Activated CD4-positive, CD25-positive, alpha-beta regulatory T cell (primary cell): Measurements from ENCODE around the gene COL15A1.

Experiments
- DNase-seq, 4 experiments: peaks; one replicate each; lab custom pipeline; 2025; lab: John Stamatoyannopoulos, UW

COL15A1 gene

DNA sequence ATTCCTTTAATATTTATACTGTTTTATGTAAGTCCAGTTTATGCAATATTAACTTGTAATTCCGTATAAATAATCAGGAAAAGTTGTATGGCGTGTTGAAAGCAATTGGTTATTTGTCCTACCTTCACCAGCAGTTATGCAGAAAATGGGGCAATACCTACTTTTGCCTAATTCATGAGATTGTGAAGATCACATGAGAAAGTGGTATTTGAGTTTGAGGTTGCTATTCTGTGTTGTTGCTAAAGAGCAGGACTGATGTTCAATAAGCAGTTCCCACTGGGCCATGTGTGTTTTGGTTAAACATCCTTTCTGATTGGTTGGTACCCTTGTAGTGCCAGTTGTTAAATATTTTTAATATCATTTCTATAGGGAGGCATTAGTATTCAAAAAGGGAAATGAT, 164.4 kb downstream of the COL15A1 start:
- no peak for DNase-seq

GRCh38 chr9:99109522-99109921, 165.8 kb downstream of the COL15A1 start:
- no peak for DNase-seq

DNA sequence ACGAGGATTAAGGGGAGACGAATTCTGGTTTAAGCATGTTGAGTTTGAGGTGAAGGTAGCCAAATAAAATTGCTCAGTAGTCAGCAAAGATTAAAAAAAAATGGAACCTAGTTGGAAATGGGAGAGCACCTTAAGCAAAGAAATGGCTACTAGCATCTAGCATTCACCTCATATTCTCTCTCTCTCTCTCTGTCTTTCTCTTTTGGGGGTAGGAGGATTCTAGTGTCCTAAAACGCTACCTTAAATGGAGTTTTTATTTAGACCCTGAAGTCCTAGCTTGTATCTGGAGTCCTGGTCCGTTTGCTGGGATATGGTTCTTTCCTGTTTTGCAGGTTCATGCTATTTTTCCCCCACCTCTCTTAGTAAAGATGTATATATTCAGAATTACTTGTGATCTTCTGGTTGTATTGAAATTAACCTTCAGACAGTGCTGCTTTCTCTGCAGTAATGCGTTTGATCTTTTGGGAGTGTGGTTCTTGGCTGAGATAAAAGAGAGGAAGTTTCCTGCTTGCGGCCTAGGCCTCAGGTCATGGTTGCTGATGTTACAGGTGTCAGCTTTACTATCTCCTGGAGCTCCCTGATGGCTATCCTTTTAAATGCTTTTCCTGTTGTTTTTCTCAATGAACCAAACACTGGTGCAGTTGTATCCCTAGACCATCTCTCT, 169.2 kb downstream of the COL15A1 start:
- DNase-seq: no peak

DNA sequence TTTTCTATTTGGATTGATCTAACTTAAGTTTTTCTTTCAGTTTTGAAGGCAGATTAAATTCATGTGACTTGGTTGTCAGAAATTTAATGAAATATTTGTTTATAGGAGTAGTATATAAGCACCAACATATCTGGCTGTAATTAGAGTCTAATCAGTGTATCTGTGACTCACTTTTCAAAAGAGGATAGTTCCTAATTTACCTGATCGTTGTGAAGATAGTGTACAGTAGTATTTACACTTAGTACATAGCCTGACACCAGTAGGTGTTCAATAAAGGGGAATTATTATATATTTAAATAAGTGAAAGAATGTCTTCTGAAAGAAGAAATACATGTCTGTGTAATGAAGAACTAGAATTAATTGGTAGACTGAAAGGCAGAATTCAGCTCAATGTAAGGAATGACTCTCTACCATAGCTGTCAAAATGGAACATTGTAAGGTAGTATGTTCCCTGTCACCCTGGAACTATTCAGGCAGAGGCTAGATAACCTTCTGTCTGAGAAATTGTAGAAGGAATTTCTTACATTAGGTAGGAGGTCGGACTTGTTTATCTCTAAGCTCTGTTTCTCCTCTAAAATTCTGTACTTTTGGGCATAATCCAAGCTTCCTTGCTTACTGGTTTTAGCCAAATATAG, 169.8 kb downstream of the COL15A1 start:
- DNase-seq: no peak

GRCh38 chr9:99114049-99114440, 170.3 kb downstream of the COL15A1 start:
- DNase-seq: no peak

- no peak for DNase-seq
Measured at GRCh38 chr9:99114846-99115500, 171.3 kb downstream of the COL15A1 start.

DNA sequence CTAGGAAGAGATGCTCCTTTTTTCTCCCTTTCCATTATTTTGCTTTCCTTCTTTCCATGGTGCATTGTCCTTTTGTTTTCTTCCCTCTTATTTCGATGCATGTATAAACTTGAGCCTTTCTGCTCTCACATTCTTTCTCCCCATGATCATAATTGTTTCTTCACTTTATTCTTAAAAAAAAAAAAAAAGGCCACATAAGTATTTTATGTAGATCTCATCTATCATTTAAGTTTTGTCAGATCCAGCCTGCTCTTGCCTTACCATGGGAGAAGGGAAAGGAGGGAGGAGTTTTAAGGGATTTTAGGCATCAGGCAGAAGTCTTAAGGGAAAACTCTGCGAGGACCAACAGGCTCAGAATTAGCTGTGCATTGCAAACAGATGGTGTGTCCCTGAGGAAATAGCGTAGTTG, 172.3 kb downstream of the COL15A1 start:
- DNase-seq: no peak

DNA sequence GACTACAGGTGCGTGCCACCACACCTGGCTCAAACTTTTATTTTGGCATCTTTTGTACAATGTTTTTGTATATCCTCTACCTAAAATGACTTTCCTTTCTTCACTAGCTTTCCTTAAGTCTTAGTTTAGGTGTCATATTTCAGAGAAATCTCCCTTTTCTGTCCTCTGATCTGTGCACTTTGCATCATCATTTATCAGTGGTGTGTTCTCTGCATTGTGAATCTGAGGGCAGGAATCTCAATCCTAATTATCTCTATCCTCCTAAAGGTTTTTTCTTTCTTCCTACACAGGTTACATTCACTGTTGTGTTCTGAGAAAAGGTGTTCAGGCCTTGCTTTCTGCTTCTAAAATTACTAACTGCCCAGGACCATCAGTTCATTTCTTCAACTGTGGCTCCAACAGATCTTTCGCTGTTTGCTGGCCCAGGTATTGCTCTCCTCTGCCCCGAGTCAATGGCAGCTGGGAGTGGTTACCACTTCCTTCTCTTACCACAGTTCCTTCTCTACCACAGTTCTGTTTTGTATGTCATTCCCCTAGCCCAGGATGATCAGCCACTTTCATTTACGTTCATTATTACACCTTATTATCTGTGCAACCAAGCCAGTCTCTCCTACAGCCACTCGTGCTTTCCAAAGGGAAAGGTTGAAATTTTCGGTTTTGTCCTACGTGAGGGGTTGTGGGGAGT, 175.2 kb downstream of the COL15A1 start:
- peak in 2 of 4 experiments; percentile 6 to 19 for DNase-seq

DNA sequence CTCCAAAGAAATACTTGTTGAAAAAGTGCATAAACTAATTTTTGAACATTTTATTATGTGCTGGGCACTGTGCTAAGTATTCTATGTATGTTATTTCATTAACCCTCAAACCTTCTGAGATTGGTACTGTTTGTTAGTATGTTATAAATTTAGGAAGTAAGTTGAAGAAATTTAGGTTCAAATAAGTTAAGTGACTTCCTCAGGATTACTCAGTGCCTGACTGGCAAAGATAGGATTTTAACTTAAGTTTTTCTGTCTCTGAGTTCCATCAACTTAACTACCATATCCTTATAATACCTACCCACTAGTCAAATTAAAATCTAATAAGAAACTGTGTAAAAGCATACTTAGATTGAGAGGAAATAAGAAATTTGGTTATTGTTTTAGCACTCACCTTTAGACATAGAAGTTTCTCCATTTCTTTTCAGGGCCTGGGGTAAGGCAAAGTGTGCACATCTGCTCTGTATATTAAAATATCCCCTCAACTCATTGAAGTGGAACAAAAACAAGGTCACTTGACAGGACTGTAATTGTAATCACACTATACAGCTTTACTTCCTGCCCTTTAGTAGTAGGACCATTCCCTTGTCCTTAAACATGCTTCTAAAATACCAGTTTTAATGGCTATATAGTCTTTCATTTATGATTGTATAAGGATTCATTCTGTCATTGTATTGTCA, 176.4 kb downstream of the COL15A1 start:
- no peak for DNase-seq
